ENCODE measurements around the gene OTUD5.

Gene OTUD5

GRCh38 chrX:48908600-48908999 lies 48.8 kb downstream of the OTUD5 start:
- Histone ChIP-seq H3K4me1 (ENCODE audit: control insufficient read depth, insufficient read depth, low read length) (peaks cover 7% of the 10 kb centered on the region; the same call in 1 of the 2 replicates), H3K9ac (ENCODE audit: low read depth, low read length) (no peak overlapping the region), H3K27ac (ENCODE audit: low read depth, low read length) (no peak overlapping the region), H3K27me3 (ENCODE audit: control insufficient read depth, insufficient read depth, low read length) (no peaks in the 10 kb centered on the region), H3K36me3 (ENCODE audit: control insufficient read depth, insufficient read depth, low read length) (peaks cover 45% of the 10 kb centered on the region), H3K9me3 (ENCODE audit: control insufficient read depth, insufficient read depth, low read length) (peaks cover 25% of the 10 kb centered on the region), H3K4me3 (ENCODE audit: low read depth, low read length) (no peak overlapping the region)

- H3K36me3 ChIP-seq (ENCODE audit: control insufficient read depth, insufficient read depth, low read length), result peaks cover 65% of the 10 kb centered on the region
- H3K9me3 ChIP-seq (ENCODE audit: control insufficient read depth, insufficient read depth, low read length), result peaks cover 23% of the 10 kb centered on the region
- no peaks in the 10 kb centered on the region for H3K4me1 ChIP-seq (ENCODE audit: control insufficient read depth, insufficient read depth, low read length)
These were observed 52.2 kb downstream of the OTUD5 start for GRCh38 chrX:48905090-48905790.

GRCh38 chrX:48904626-48905025 lies 52.8 kb downstream of the OTUD5 start:
- H3K9me3 ChIP-seq (ENCODE audit: control insufficient read depth, insufficient read depth, low read length), result peaks cover 25% of the 10 kb centered on the region

More at GRCh38 chrX:48905090-48905790, 52.2 kb downstream of the OTUD5 start:
- Histone ChIP-seq H3K9ac (ENCODE audit: low read depth, low read length) (no peak overlapping the region), H3K27ac (ENCODE audit: low read depth, low read length) (no peak overlapping the region), H3K4me3 (ENCODE audit: low read depth, low read length) (no peak overlapping the region), H3K27me3 (ENCODE audit: control insufficient read depth, insufficient read depth, low read length) (no peaks in the 10 kb centered on the region)

GRCh38 chrX:48904180-48904579 lies 53.2 kb downstream of the OTUD5 start:
- Histone ChIP-seq H3K9me3 (ENCODE audit: control insufficient read depth, insufficient read depth, low read length) (peaks cover 27% of the 10 kb centered on the region), H3K4me3 (ENCODE audit: low read depth, low read length) (no peak overlapping the region), H3K36me3 (ENCODE audit: control insufficient read depth, insufficient read depth, low read length) (peaks cover 61% of the 10 kb centered on the region)

More at GRCh38 chrX:48904626-48905025, 52.8 kb downstream of the OTUD5 start:
- Histone ChIP-seq H3K9ac (ENCODE audit: low read depth, low read length) (no peak overlapping the region), H3K4me1 (ENCODE audit: control insufficient read depth, insufficient read depth, low read length) (no peaks in the 10 kb centered on the region), H3K4me3 (ENCODE audit: low read depth, low read length) (no peak overlapping the region), H3K27ac (ENCODE audit: low read depth, low read length) (no peak overlapping the region), H3K36me3 (ENCODE audit: control insufficient read depth, insufficient read depth, low read length) (peaks cover 63% of the 10 kb centered on the region), H3K27me3 (ENCODE audit: control insufficient read depth, insufficient read depth, low read length) (no peaks in the 10 kb centered on the region)

GRCh38 chrX:48903290-48903689 lies 54.1 kb downstream of the OTUD5 start:
- Histone ChIP-seq H3K9ac (ENCODE audit: low read depth, low read length) (no peak overlapping the region), H3K4me3 (ENCODE audit: low read depth, low read length) (no peak overlapping the region), H3K4me1 (ENCODE audit: control insufficient read depth, insufficient read depth, low read length) (no peaks in the 10 kb centered on the region), H3K27me3 (ENCODE audit: control insufficient read depth, insufficient read depth, low read length) (no peaks in the 10 kb centered on the region), H3K27ac (ENCODE audit: low read depth, low read length) (no peak overlapping the region), H3K36me3 (ENCODE audit: control insufficient read depth, insufficient read depth, low read length) (peaks cover 61% of the 10 kb centered on the region), H3K9me3 (ENCODE audit: control insufficient read depth, insufficient read depth, low read length) (peaks cover 27% of the 10 kb centered on the region)

More at GRCh38 chrX:48904180-48904579, 53.2 kb downstream of the OTUD5 start:
- Histone ChIP-seq H3K27me3 (ENCODE audit: control insufficient read depth, insufficient read depth, low read length) (no peaks in the 10 kb centered on the region), H3K27ac (ENCODE audit: low read depth, low read length) (no peak overlapping the region), H3K9ac (ENCODE audit: low read depth, low read length) (no peak overlapping the region), H3K4me1 (ENCODE audit: control insufficient read depth, insufficient read depth, low read length) (no peaks in the 10 kb centered on the region)

GRCh38 chrX:48902776-48903175 lies 54.6 kb downstream of the OTUD5 start:
- Histone ChIP-seq H3K27ac (ENCODE audit: low read depth, low read length) (no peak overlapping the region), H3K9ac (ENCODE audit: low read depth, low read length) (no peak overlapping the region), H3K4me1 (ENCODE audit: control insufficient read depth, insufficient read depth, low read length) (no peaks in the 10 kb centered on the region), H3K4me3 (ENCODE audit: low read depth, low read length) (no peak overlapping the region), H3K36me3 (ENCODE audit: control insufficient read depth, insufficient read depth, low read length) (peaks cover 61% of the 10 kb centered on the region), H3K27me3 (ENCODE audit: control insufficient read depth, insufficient read depth, low read length) (no peaks in the 10 kb centered on the region), H3K9me3 (ENCODE audit: control insufficient read depth, insufficient read depth, low read length) (peaks cover 27% of the 10 kb centered on the region)

GRCh38 chrX:48902135-48902534 lies 55.3 kb downstream of the OTUD5 start:
- no peak overlapping the region for H3K9ac ChIP-seq (ENCODE audit: low read depth, low read length)
- no peaks in the 10 kb centered on the region for H3K4me1 ChIP-seq (ENCODE audit: control insufficient read depth, insufficient read depth, low read length)
- H3K4me3 ChIP-seq (ENCODE audit: low read depth, low read length), result no peak overlapping the region
- no peak overlapping the region for H3K27ac ChIP-seq (ENCODE audit: low read depth, low read length)
- no peaks in the 10 kb centered on the region for H3K27me3 ChIP-seq (ENCODE audit: control insufficient read depth, insufficient read depth, low read length)
- peaks cover 27% of the 10 kb centered on the region for H3K9me3 ChIP-seq (ENCODE audit: control insufficient read depth, insufficient read depth, low read length)
- peaks cover 61% of the 10 kb centered on the region for H3K36me3 ChIP-seq (ENCODE audit: control insufficient read depth, insufficient read depth, low read length)

- H3K9me3 ChIP-seq (ENCODE audit: control insufficient read depth, insufficient read depth, low read length), result peaks cover 33% of the 10 kb centered on the region
- no peak overlapping the region for H3K4me3 ChIP-seq (ENCODE audit: low read depth, low read length)
- H3K27me3 ChIP-seq (ENCODE audit: control insufficient read depth, insufficient read depth, low read length), result no peaks in the 10 kb centered on the region
- no peak overlapping the region for H3K9ac ChIP-seq (ENCODE audit: low read depth, low read length)
- H3K4me1 ChIP-seq (ENCODE audit: control insufficient read depth, insufficient read depth, low read length), result 0 out of 2 replicates have a peak, but pooled peaks cover 3% of the 10 kb centered on the region
- peaks cover 54% of the 10 kb centered on the region for H3K36me3 ChIP-seq (ENCODE audit: control insufficient read depth, insufficient read depth, low read length)
- H3K27ac ChIP-seq (ENCODE audit: low read depth, low read length), result no peak overlapping the region
These were observed 56.3 kb downstream of the OTUD5 start for GRCh38 chrX:48901069-48901468.

- Histone ChIP-seq H3K9me3 (ENCODE audit: control insufficient read depth, insufficient read depth, low read length) (peaks cover 33% of the 10 kb centered on the region), H3K27ac (ENCODE audit: low read depth, low read length) (no peak overlapping the region), H3K4me1 (ENCODE audit: control insufficient read depth, insufficient read depth, low read length) (0 out of 2 replicates have a peak, but pooled peaks cover 3% of the 10 kb centered on the region), H3K4me3 (ENCODE audit: low read depth, low read length) (no peak overlapping the region), H3K36me3 (ENCODE audit: control insufficient read depth, insufficient read depth, low read length) (peaks cover 48% of the 10 kb centered on the region), H3K9ac (ENCODE audit: low read depth, low read length) (no peak overlapping the region), H3K27me3 (ENCODE audit: control insufficient read depth, insufficient read depth, low read length) (no peaks in the 10 kb centered on the region)
These were observed 58.4 kb downstream of the OTUD5 start for GRCh38 chrX:48899078-48899410.

- Histone ChIP-seq H3K27ac (ENCODE audit: low read depth, low read length) (peak within 1 kb of the TSS; percentile 98), H3K4me1 (ENCODE audit: control insufficient read depth, insufficient read depth, low read length) (0 out of 2 replicates have a peak, but pooled peaks cover 3% of the 10 kb centered on the region), H3K36me3 (ENCODE audit: control insufficient read depth, insufficient read depth, low read length) (peaks cover 42% of the 10 kb centered on the region), H3K27me3 (ENCODE audit: control insufficient read depth, insufficient read depth, low read length) (no peaks in the 10 kb centered on the region), H3K9ac (ENCODE audit: low read depth, low read length) (peak within 1 kb of the TSS; percentile 77), H3K4me3 (ENCODE audit: low read depth, low read length) (peak within 1 kb of the TSS; percentile 87), H3K9me3 (ENCODE audit: control insufficient read depth, insufficient read depth, low read length) (peaks cover 31% of the 10 kb centered on the region)
These were observed 59.6 kb downstream of the OTUD5 start, which contains the start of the genes PQBP1 and TIMM17B for GRCh38 chrX:48897625-48898306. Gene PQBP1, plus strand, starts transcription at chrX:48897930. Its CDS starts 580 bp downstream, at chrX:48898510. Gene TIMM17B, minus strand, starts transcription at chrX:48897768. Its CDS starts 19 bp downstream, at chrX:48897749.

- 0 out of 2 replicates have a peak, but pooled peaks cover 3% of the 10 kb centered on the region for H3K4me1 ChIP-seq (ENCODE audit: control insufficient read depth, insufficient read depth, low read length)
- H3K27me3 ChIP-seq (ENCODE audit: control insufficient read depth, insufficient read depth, low read length), result no peaks in the 10 kb centered on the region
- peak overlapping the region; percentile 98 for H3K27ac ChIP-seq (ENCODE audit: low read depth, low read length)
- H3K9ac ChIP-seq (ENCODE audit: low read depth, low read length), result peak overlapping the region; percentile 77
- H3K36me3 ChIP-seq (ENCODE audit: control insufficient read depth, insufficient read depth, low read length), result peaks cover 36% of the 10 kb centered on the region
- peak overlapping the region; percentile 87 for H3K4me3 ChIP-seq (ENCODE audit: low read depth, low read length)
- H3K9me3 ChIP-seq (ENCODE audit: control insufficient read depth, insufficient read depth, low read length), result peaks cover 31% of the 10 kb centered on the region
These were observed 60.2 kb downstream of the OTUD5 start for GRCh38 chrX:48897157-48897624.

Data from HUES48 (cell line).